Adrenal gland (tissue), 12 donors: ENCODE data around the gene PCARE. TPM values are rescaled to one million over a fixed set of nuclear protein-coding genes. Genes with fewer than 3 reads are reported as not detected.

Experiments used
- DNase-seq, 7 donors: peaks; one replicate each; pipeline ENCODE4 v3.0.0-alpha.2; 2019 to 2020
- H3K27ac ChIP-seq, 5 donors: fragments of 200-600 bp; sonication (generic) in 4 of 5; 1 replicate in 3 of 5; 2 replicates in 2 of 5; pipeline versions ENCODE4 v1.5.1 to v1.8.0; 2016 to 2020; ENCODE audit warnings: mild to moderate bottlenecking in 1 of 5
- H3K27me3 ChIP-seq: fragments of 200-600 bp; 2 replicates; pipeline ENCODE4 v1.8.0; 2021
- H3K36me3 ChIP-seq, 2 donors: fragments of 200-600 bp; replicated peaks in 1 of 2; 1 replicate in 1 of 2; 2 replicates in 1 of 2; pipeline versions ENCODE4 v1.5.1 to v1.8.0; 2018 to 2022
- H3K4me1 ChIP-seq, 2 donors: fragments of 200-600 bp; replicated peaks in 1 of 2; 1 replicate in 1 of 2; 2 replicates in 1 of 2; pipeline versions ENCODE4 v1.5.1 to v1.8.0; 2018 to 2021
- H3K4me3 ChIP-seq, 4 donors: fragments of 200-600 bp; sonication (generic) in 3 of 4; one replicate each; pipeline ENCODE4 v1.5.1; 2016 to 2018
- H3K9me3 ChIP-seq, 3 donors: fragments of 200-600 bp; sonication (generic) in 1 of 3; replicated peaks in 1 of 3; 1 replicate in 2 of 3; 2 replicates in 1 of 3; pipeline versions ENCODE4 v1.5.1 to v1.8.0; 2016 to 2021
- POLR2A ChIP-seq, 2 donors: fragments of 450-650 bp; IDR thresholded peaks; one replicate each; pipeline ENCODE4 v1.6.1; 2017; ENCODE audit warnings: antibody characterized with exemption in 2 of 2, mild to moderate bottlenecking in 2 of 2, moderate library complexity in 1 of 2
- WGBS, 4 donors: extraction: QIAGEN DNeasy Blood & Tissue Kit in 2 of 4; methylation state at CpG; one replicate each; pipeline versions ENCODE4 v1.1.5 to v1.1.7; 2013 to 2017; 5-methylcytosine and 5-hydroxymethylcytosine counted together
- intact Hi-C, 2 donors: fragments of 100-400 bp; cut with DNase I; formaldehyde crosslinking; loops; one replicate each; pipeline versions ENCODE4 v1.14.1 to v1.15.0; 2022 to 2023
- polyA plus RNA-seq, 3 donors: library from polyadenylated mRNA; stranded (reverse); fragments of 200-250 nt in 2 of 3; fragments of 350-450 nt in 1 of 3; fragmentation: Illumina TruSeq in 1 of 3; extraction: RNeasy Lipid Tissue Mini Kit (QIAGEN cat#74804) in 1 of 3; gene quantifications; one replicate each; pipeline ENCODE4 v1.2.3, GENCODE V29; 2013 to 2014
- total RNA-seq, 9 donors: library from RNA; depleted of rRNA in 4 of 9; stranded (reverse); fragments of >200 nt in 4 of 9; fragments of 120-200 nt in 1 of 9; fragmentation: NEBNext Ultra II Directional in 1 of 9; extraction: Animal tissue kit (Norgen Biotek cat#: 25700) in 1 of 9; gene quantifications; one replicate each; pipeline versions ENCODE4 v1.1.0 to v1.2.4, GENCODE V29; 2013 to 2023
- TF ChIP-seq, protein P1 (sequence below), 6 experiments: fragments of 450-650 bp in 4 of 6; fragments of 200-600 bp in 2 of 6; sonication (generic) in 1 of 6; IDR thresholded peaks; 1 replicate in 5 of 6; 2 replicates in 1 of 6; pipeline versions ENCODE4 v1.5.1 to v1.8.0; 2016 to 2021; ENCODE audit warnings: antibody characterized with exemption in 6 of 6, mild to moderate bottlenecking in 2 of 6, moderate library complexity in 1 of 6
- donor health status: healthy with polysubstance abuse.
- donor health status: Bipolar disorder and iron deficiency.
- donor health status: DM: yes; HTN: yes; CAD: no.
- donor health status: DM: no; HTN: no; CAD: no.
- donor health status: DM: no; HTN: no; CAD: no.
- donor health status: DM: yes; HTN: yes; CAD: no.

PCARE gene
- total and polyA plus RNA-seq, 12 donors, result 0.02 to 0.17 (median 0.06) TPM; not detected in 8

DNA sequence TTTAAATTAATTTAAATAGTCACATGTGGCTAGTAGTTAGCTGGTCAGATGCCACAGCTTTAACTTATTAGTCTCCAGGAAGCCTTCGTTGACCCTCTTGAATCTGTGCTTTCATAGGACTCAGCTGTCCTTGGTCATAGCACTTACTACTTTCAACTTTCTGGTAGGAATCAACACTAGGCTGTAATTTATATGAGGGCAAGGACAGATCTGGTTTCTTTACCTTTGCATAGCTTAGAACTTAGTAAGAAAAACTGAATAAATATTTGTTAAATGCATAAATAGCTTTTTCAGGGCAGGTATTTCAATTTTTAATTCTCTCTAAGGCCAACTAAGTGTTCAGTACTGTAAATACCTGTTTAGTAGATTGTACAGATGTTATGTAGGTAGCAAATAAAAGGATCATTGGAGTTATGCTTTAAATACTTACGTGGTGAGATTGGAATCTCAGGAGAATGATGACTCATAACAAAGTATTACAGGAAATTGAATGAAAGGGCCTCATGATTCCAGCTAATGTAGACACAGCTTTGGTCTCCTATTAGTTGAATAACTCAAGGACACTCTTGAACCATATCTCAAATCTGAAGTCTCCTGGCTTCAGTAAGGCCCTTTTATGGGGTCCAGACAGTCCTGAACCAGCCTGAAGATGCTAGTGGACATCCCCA lies 43.4 kb upstream of the PCARE start:
- no peak overlapping the region for H3K4me3 ChIP-seq
- no peaks in the 10 kb centered on the region for H3K27me3 ChIP-seq
- DNase-seq, result no peak
- WGBS, 4 donors, result 60 to 71% (median 67%) methylated on average over 2 of the region's 2 CpGs
- TF ChIP-seq, protein P1, sequence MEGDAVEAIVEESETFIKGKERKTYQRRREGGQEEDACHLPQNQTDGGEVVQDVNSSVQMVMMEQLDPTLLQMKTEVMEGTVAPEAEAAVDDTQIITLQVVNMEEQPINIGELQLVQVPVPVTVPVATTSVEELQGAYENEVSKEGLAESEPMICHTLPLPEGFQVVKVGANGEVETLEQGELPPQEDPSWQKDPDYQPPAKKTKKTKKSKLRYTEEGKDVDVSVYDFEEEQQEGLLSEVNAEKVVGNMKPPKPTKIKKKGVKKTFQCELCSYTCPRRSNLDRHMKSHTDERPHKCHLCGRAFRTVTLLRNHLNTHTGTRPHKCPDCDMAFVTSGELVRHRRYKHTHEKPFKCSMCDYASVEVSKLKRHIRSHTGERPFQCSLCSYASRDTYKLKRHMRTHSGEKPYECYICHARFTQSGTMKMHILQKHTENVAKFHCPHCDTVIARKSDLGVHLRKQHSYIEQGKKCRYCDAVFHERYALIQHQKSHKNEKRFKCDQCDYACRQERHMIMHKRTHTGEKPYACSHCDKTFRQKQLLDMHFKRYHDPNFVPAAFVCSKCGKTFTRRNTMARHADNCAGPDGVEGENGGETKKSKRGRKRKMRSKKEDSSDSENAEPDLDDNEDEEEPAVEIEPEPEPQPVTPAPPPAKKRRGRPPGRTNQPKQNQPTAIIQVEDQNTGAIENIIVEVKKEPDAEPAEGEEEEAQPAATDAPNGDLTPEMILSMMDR (IDR thresholded peaks at IDR 0.05), result no peak
- TF ChIP-seq POLR2A (IDR thresholded peaks at IDR 0.05), result no peak
- intact Hi-C loops, result no loop called here
- H3K36me3 ChIP-seq, result no peaks in the 10 kb centered on the region
- peaks cover 5 to 32% of the 10 kb centered on the region in 2 donors for H3K4me1 ChIP-seq
- peak overlapping the region in 2 of 5 donors; percentile 50 to 85 for H3K27ac ChIP-seq
- no peaks in the 10 kb centered on the region for H3K9me3 ChIP-seq

- H3K4me3 ChIP-seq, result peak overlapping the region; percentile 16 to 84 (median 21)
- no peaks in the 10 kb centered on the region for H3K36me3 ChIP-seq
- TF ChIP-seq, protein P1 (IDR thresholded peaks at IDR 0.05), result no peak
- no peak for TF ChIP-seq POLR2A (IDR thresholded peaks at IDR 0.05)
- WGBS, 4 donors, result 9 to 30% (median 15%) methylated on average over 18 to 53 of the region's 53 CpGs
- intact Hi-C loops, result no loop called here
- H3K9me3 ChIP-seq, result no peaks in the 10 kb centered on the region
- peaks cover 5 to 32% of the 10 kb centered on the region in 2 donors for H3K4me1 ChIP-seq
- peak overlapping the region in 4 of 5 donors; percentile 51 to 93 (median 78) for H3K27ac ChIP-seq
- peak; percentile 37 to 82 (median 60) for DNase-seq
- H3K27me3 ChIP-seq, result no peaks in the 10 kb centered on the region
Observed at GRCh38 chr2:29115797-29116781, 41.8 kb upstream of the PCARE start.

DNA sequence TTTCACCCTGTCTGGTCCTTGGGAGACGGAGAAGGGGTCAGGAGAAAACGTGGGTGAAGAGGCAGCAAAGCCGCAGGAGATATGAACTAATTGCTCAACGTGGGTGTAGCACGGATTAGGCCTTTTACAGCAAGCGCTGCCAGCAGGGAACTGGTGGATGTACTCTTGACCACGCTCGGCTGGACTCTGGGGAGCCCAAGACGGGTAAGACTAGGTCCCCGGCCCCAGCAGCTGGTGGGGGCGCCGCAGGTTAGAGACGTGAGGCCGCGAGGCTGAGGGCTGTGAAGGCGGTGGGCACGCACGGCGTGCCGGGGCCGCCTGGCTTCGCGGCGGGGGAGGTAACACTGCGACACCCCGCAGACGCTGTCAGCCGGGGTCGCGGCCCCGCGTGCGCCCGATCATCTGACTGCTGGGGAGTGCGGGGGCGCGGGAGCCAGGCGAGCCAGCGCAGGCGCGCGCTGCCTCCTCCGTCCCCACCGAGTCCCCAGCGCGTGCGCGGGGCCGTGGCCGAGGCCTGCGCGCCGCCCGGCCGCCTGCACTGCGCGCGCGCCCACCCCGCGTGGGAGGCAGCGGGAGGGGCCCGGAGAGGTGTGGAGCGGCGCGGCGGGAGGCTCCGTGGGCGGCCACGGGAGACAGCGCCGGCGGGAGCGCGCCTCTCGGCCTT lies 40.8 kb upstream of the PCARE start, which contains the start of gene CLIP4:
TSS of gene CLIP4 (plus strand) at position 470 of the 664 bp plus-strand sequence. CDS start 5,974 bp downstream, outside the sequence.
- peaks cover 5 to 32% of the 10 kb centered on the region in 2 donors for H3K4me1 ChIP-seq
- H3K9me3 ChIP-seq, result no peaks in the 10 kb centered on the region
- peak in 1 of 2 donors; percentile 37 for TF ChIP-seq POLR2A (IDR thresholded peaks at IDR 0.05)
- TF ChIP-seq, protein P1 (IDR thresholded peaks at IDR 0.05), result peak in 1 of 6 experiments; percentile 7
- intact Hi-C loops, result no loop called here
- no peaks in the 10 kb centered on the region for H3K27me3 ChIP-seq
- peak within 1 kb of the TSS in 4 of 5 donors; percentile 51 to 93 (median 78) for H3K27ac ChIP-seq
- H3K36me3 ChIP-seq, result no peaks in the 10 kb centered on the region
- peak within 1 kb of the TSS; percentile 16 to 84 (median 21) for H3K4me3 ChIP-seq
- DNase-seq, result peak; percentile 37 to 70 (median 57)
- 1 to 22% (median 7%) methylated on average over 5 to 76 of the region's 76 CpGs for WGBS, 4 donors
